SKM-1 (cell line): ENCODE data around the gene SMNDC1.
"Not testable (repeated sequence)": the region's sequence is repeated elsewhere in the genome, so short reads cannot be mapped to it uniquely, and the experiment has no call there.

ENCODE experiments used
- DNase-seq: peaks from one replicate; lab custom pipeline; 2025; ENCODE audit not compliant: unreplicated experiment; lab: John Stamatoyannopoulos, UW

The SMNDC1 gene

GRCh38 chr10:110285501-110285900 lies 19.2 kb downstream of the SMNDC1 start:
- no peak for DNase-seq

DNA sequence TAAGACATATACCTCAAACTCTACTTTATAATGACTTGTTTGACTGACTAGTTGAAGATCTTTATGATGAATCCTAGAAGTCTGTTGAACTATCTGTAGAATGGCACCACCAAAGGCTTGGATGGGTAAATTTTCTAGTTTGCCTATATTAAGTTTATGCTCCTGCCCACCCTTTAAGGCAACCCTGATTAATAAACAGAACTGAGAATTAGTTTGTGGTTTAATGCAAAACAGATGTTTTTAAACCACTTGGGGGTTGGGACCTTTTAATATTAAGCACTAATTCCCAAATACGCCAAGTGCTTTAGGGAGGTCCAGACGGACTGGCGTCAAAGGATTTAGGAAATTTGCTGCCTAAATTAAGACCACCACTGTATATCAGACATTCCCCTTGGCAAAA lies 20.5 kb downstream of the SMNDC1 start:
- DNase-seq = no peak

DNA sequence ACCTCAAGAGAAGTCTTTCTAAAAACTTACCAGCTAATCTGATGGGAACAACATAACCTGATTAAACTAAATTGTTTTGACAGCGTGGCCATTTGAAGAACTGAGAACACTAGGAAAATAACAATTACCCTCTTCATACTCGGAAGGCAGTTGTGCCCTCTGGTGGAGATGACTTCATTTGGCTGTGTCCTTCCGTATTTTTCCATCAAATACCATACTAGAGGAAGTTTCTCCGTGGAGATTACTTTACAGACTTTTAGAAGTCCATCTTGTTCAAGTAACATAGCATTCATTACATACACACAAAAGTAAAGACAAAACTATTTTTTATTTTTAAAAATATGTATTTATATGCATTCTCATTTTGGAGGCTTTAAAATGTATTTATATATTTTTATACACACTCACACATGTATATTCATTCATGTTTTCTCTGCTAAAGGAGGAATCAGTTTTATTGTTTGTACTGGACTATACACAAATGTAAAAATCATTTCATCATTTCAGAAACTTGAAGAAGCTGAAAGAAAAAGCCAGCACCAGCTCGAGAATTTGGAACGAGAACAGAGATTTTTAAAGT lies 25.2 kb downstream of the SMNDC1 start:
- peak; percentile 60 for DNase-seq

- DNase-seq = no peak
Measured at GRCh38 chr10:110278562-110279406, 25.9 kb downstream of the SMNDC1 start.

- DNase-seq = no peak
Measured at GRCh38 chr10:110277591-110277990, 27.1 kb downstream of the SMNDC1 start.

GRCh38 chr10:110276603-110277002 lies 28.1 kb downstream of the SMNDC1 start:
- no peak for DNase-seq

DNA sequence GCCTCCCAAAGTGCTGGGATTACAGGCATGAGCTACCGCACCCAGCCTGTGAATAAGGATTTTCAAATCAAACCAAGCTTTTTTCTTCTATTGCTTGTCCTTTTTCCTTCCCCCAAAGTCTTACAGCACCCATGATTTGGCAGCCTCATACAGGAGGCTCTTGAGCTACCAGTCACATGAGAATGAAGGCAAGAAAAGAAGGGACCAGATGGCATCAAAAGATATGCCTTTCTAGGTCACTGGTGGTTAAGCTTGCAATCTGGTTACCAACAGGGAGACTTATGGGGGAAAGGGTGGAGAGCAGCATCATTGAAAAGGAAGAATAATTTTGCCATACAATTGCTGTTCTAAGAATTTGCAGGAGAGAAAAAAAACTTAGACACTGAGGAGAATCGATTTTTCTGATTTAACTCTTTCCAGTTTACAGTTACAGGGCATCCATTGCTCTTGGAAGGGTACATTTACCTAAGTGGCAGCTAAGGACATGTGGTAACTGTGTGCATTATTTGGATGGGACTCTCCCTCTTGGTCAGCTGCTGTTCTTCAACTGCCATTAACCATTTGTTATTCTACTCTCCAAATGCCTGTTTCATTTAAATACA lies 29.5 kb downstream of the SMNDC1 start:
- no peak for DNase-seq

- no peak for DNase-seq
Measured at GRCh38 chr10:110274647-110275046, 30.1 kb downstream of the SMNDC1 start.

- DNase-seq = no peak
Measured at GRCh38 chr10:110274072-110274627, 30.6 kb downstream of the SMNDC1 start.

- DNase-seq = peak; percentile 89
Measured at GRCh38 chr10:110273474-110273873, 31.2 kb downstream of the SMNDC1 start.

DNA sequence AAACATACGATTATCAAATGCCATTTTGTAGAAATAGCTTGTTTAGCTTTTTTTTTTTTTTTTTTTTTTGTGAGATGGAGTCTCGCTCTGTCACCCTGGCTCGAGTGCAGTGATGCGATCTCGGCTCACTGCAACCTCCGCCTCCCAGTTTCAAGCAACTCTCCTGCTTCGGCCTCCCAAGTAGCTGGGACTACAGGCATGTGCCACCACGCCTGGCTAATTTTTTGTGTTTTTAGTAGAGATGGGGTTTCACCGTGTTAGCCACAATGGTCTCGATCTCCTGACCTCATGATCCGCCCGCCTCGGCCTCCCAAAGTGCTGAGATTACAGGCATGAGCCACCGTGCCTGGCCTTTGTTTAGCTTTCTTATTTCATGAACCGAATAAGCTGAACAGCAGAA lies 31.7 kb downstream of the SMNDC1 start:
- not testable (repeated sequence) for DNase-seq

DNA sequence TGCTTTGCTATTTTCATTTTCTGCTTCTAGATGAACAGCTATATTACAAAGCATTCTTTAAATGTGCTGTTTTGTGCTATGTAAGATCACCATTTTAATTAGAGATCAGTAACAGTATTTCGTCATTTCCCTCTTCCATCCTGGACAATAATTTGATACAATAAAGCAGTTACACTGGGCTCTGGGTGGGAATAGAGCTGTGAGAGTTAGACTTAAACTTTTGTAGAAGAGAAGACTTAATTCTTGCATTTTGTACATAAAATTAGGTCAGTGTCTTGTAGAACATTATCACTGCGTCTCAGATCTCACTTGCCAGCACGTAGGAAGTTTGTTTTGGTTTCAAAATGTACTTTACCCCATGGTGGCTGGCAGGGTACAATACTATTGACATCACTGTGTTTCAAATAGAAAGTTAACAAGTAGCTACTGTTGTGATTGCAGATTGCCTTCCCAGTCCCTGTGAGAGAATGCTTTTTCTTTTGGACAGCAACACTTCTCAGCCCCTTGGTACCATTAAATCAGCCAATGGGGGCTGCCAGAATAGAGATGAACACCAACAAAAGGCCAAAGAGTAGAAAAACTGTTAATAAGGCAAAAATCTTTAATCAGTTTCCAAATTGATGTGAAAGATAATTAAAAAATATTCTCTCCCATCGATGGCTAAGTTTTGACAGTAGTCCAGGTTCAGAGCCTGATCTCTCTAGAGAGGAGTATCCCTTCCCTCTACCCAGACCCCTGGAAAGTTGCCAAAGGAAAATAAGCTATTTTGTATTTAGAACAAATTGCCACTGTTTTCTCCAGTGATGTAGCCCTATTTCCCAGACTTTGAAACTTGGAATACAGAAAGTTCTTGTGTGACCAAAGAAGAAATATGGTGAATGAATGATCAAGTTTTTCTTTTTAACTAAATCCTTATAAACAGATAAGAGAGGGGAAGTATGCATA lies 35.1 kb downstream of the SMNDC1 start:
- no peak for DNase-seq

GRCh38 chr10:110268971-110269370 lies 35.7 kb downstream of the SMNDC1 start:
- no peak for DNase-seq

GRCh38 chr10:110268442-110268841 lies 36.3 kb downstream of the SMNDC1 start:
- DNase-seq = no peak

DNA sequence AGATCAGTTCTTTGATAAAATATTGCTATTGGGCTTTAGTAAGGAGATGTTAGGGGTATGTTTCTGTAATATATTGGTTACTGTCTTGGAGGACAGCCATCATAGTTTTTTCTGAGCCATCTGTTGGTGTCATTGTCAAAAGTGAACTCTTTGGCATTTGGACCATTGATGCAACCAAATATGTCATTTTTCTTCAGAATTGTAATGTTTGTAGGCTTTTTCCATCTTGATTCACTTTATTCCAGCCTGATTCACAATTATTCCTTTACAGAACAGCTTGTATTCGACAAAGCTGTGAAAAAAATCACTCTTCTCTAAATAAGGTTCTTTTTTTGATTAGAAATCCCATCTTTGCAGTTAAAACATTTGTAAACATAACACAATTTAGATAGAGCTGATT lies 37.4 kb downstream of the SMNDC1 start:
- no peak for DNase-seq

GRCh38 chr10:110265573-110266193 lies 39.0 kb downstream of the SMNDC1 start:
- DNase-seq = no peak

- no peak for DNase-seq
Measured at GRCh38 chr10:110263164-110263563, 41.6 kb downstream of the SMNDC1 start.

GRCh38 chr10:110260746-110261477 lies 43.8 kb downstream of the SMNDC1 start:
- DNase-seq = no peak

- DNase-seq = no peak
Measured at GRCh38 chr10:110259317-110259716, 45.4 kb downstream of the SMNDC1 start.

GRCh38 chr10:110258542-110258941 lies 46.2 kb downstream of the SMNDC1 start:
- DNase-seq = no peak
